Colonic mucosa (tissue), 4 donors: ENCODE measurements around the gene PPP2R2D. TPM values are rescaled to one million over a fixed set of nuclear protein-coding genes. Genes with fewer than 3 reads are reported as not detected.

Experiments
- DNase-seq: peaks from one replicate; pipeline ENCODE4 v3.0.0-alpha.2; 2020
- H3K27ac ChIP-seq: fragments of 200-600 bp; one replicate; pipeline ENCODE4 v1.8.0; 2021
- H3K27me3 ChIP-seq: fragments of 200-600 bp; one replicate; pipeline ENCODE4 v1.8.0; 2021
- H3K36me3 ChIP-seq: fragments of 200-600 bp; one replicate; pipeline ENCODE4 v1.8.0; 2021
- H3K4me1 ChIP-seq: fragments of 200-600 bp; one replicate; pipeline ENCODE4 v1.8.0; 2021; ENCODE audit warnings: mild to moderate bottlenecking
- H3K4me3 ChIP-seq: fragments of 200-600 bp; one replicate; pipeline ENCODE4 v1.8.0; 2021
- H3K9ac ChIP-seq, 2 donors: one replicate each; pipeline ENCODE4 v1.7.0; 2013; ENCODE audit warnings: control low read depth in 2 of 2, low read depth in 2 of 2, low read length in 2 of 2
- H3K9me3 ChIP-seq: fragments of 200-600 bp; one replicate; pipeline ENCODE4 v1.8.0; 2021
- intact Hi-C: fragments of 100-400 bp; cut with DNase I; formaldehyde crosslinking; loops from one replicate; pipeline ENCODE4 v1.14.1; 2022
- total RNA-seq, 2 donors: library from RNA; stranded (reverse); fragmentation: NEBNext Ultra II Directional in 1 of 2; extraction: Animal tissue kit (Norgen Biotek cat#: 25700) in 1 of 2; gene quantifications; one replicate each; pipeline ENCODE4 v1.2.1, GENCODE V29; 2021
- TF ChIP-seq, protein P1 (sequence below): fragments of 200-600 bp; IDR thresholded peaks from one replicate; pipeline ENCODE4 v1.8.0; 2022; ENCODE audit warnings: antibody characterized with exemption, mild to moderate bottlenecking
- donor health status: healthy.
- donor health status: DM: no; HTN: no; CAD: no.
- donor health status: DM: no; HTN: no; CAD: no.

Gene PPP2R2D
- total RNA-seq, 2 donors from 2014 or later, result 28.1 to 30.6 TPM

DNA sequence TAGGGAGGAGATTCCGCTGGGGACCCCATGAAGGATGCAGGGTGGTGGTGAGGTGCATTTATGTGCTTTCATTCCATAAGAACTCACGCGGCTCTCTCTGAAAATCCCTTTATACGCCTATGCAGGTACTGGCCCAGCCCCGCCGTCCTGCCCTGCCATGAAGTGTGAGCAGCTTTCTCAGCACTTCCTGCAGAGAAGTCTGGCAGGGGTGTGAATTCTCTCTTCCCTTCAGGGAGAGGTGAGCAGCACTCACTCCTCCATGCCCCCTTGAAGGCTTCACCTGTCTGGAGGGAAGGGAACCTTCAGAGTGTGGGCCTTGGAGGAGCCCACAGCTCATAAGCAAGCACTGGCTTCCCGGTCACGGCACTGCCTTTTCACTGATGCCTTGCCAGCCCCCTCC is 34.0 kb downstream of the PPP2R2D start:
- Histone ChIP-seq H3K27ac (no peak overlapping the region), H3K4me1 (peaks cover 4% of the 10 kb centered on the region), H3K27me3 (no peaks in the 10 kb centered on the region), H3K9ac (no peak overlapping the region), H3K9me3 (no peaks in the 10 kb centered on the region), H3K4me3 (no peak overlapping the region), H3K36me3 (no peaks in the 10 kb centered on the region)
- TF ChIP-seq, protein P1, sequence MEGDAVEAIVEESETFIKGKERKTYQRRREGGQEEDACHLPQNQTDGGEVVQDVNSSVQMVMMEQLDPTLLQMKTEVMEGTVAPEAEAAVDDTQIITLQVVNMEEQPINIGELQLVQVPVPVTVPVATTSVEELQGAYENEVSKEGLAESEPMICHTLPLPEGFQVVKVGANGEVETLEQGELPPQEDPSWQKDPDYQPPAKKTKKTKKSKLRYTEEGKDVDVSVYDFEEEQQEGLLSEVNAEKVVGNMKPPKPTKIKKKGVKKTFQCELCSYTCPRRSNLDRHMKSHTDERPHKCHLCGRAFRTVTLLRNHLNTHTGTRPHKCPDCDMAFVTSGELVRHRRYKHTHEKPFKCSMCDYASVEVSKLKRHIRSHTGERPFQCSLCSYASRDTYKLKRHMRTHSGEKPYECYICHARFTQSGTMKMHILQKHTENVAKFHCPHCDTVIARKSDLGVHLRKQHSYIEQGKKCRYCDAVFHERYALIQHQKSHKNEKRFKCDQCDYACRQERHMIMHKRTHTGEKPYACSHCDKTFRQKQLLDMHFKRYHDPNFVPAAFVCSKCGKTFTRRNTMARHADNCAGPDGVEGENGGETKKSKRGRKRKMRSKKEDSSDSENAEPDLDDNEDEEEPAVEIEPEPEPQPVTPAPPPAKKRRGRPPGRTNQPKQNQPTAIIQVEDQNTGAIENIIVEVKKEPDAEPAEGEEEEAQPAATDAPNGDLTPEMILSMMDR, result no peak
- intact Hi-C loops, result no loop called here
- no peak for DNase-seq

GRCh38 chr10:131935260-131935659 is 34.5 kb downstream of the PPP2R2D start:
- Histone ChIP-seq H3K27me3 (no peaks in the 10 kb centered on the region), H3K27ac (no peak overlapping the region), H3K4me1 (peaks cover 4% of the 10 kb centered on the region), H3K9me3 (no peaks in the 10 kb centered on the region), H3K9ac (no peak overlapping the region), H3K4me3 (no peak overlapping the region), H3K36me3 (no peaks in the 10 kb centered on the region)
- no peak for DNase-seq
- TF ChIP-seq, protein P1, result no peak
- intact Hi-C loops, result no loop called here

DNA sequence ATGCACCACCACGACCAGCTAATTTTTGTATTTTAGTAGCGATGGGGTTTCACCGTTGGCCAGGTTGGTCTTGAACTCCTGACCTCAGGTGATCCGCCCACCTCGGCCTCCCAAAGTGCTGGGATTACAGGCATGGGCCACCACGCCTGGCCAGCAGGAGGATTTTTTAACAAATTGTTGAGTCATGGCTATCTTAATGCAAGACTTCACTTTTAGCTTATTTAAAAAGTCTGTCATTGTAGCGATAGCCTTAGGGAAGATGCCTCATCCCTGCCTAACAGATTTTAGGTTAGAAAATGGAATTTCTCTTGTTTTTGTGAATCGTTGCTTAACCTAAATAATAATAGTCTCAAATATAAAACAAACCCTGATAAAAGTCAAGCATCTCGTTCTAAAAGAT is 35.5 kb downstream of the PPP2R2D start:
- Histone ChIP-seq H3K9me3 (no peaks in the 10 kb centered on the region), H3K4me3 (no peak overlapping the region), H3K36me3 (no peaks in the 10 kb centered on the region), H3K9ac (no peak overlapping the region), H3K27me3 (no peaks in the 10 kb centered on the region), H3K27ac (no peak overlapping the region), H3K4me1 (peaks cover 4% of the 10 kb centered on the region)
- no peak for DNase-seq
- TF ChIP-seq, protein P1, result no peak
- intact Hi-C loops, result no loop called here

DNA sequence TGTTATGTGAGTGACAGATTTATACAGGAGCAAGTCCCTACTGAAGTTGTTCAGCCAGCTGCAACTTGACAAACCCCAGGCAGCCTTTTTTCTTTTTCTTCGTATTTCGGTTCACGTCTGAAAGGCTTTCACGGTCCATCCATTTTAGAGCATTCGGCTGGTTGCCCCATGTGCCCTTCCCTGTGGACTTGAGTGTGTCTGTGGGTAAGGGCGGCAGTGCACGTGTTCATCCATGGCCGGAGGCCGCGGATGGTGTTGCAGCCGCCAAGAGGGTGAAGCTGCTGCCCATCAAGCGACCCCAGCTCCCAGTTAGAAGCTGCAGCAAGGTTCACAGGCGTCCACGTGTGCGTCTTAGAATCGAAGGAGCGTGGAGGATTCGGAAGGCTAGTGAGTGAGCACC is 35.9 kb downstream of the PPP2R2D start:
- Histone ChIP-seq H3K4me1 (peaks cover 4% of the 10 kb centered on the region), H3K36me3 (no peaks in the 10 kb centered on the region), H3K9ac (no peak overlapping the region), H3K27me3 (no peaks in the 10 kb centered on the region), H3K27ac (no peak overlapping the region), H3K4me3 (no peak overlapping the region), H3K9me3 (no peaks in the 10 kb centered on the region)
- intact Hi-C loops, result no loop called here
- TF ChIP-seq, protein P1, result no peak
- DNase-seq, result no peak

DNA sequence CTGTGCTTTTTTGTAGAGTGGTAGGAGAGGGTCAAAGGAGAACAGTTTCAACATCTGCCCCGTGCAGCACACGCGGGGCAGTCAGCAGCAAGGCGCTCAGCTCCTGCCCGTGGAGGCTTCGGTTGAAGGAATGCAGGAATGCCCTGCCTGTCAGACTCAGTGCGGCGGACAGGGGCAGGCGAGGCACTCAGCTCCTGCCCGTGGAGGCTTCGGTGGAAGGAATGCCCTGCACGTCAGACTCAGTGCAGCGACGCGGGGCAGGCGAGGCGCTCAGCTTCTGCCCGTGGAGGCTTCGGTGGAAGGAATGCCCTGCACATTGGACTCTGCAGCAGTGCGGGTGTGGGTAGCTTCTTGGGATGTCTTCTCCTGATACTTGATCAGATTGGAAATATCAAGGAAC is 37.0 kb downstream of the PPP2R2D start:
- no peak overlapping the region for H3K9ac ChIP-seq
- H3K4me1 ChIP-seq, result peaks cover 4% of the 10 kb centered on the region
- no peak for DNase-seq
- TF ChIP-seq, protein P1, result no peak
- no peak overlapping the region for H3K4me3 ChIP-seq
- no peaks in the 10 kb centered on the region for H3K9me3 ChIP-seq
- intact Hi-C loops, result no loop called here
- H3K27me3 ChIP-seq, result no peaks in the 10 kb centered on the region
- H3K27ac ChIP-seq, result no peak overlapping the region
- no peaks in the 10 kb centered on the region for H3K36me3 ChIP-seq

DNA sequence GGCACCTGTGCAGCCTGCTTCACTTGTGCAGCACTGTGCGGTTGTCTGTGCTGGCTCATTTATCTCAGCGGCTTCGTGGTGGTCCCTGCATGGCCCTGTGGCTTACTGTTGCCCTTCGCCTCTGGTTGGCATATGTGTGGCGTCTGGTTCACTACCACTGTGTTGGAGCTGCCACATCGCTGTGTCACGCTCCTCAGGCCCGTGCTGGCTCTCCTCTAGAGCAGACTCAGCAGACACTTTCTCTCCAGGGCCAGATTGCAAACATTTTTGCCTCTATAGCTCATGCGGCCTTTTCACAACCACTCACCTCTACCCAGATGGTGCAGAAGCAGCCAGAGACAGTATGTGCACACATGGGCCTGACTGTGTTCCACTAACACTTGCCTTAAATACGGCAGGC is 37.9 kb downstream of the PPP2R2D start:
- intact Hi-C loops, result no loop called here
- TF ChIP-seq, protein P1, result no peak
- Histone ChIP-seq H3K36me3 (no peaks in the 10 kb centered on the region), H3K27me3 (no peaks in the 10 kb centered on the region), H3K27ac (no peak overlapping the region), H3K9me3 (no peaks in the 10 kb centered on the region), H3K4me3 (no peak overlapping the region), H3K4me1 (no peaks in the 10 kb centered on the region), H3K9ac (no peak overlapping the region)
- no peak for DNase-seq
